Ishikawa (cell line): Measurements from ENCODE around the gene TSPAN5.

Source experiments
- CEBPB ChIP-seq: IDR thresholded peaks from 2 replicates; pipeline ENCODE4 v1.6.1; 2012
- CREB1 ChIP-seq: IDR thresholded peaks from 2 replicates; pipeline ENCODE4 v1.6.1; 2012; ENCODE audit warnings: low read depth
- EP300 ChIP-seq: IDR thresholded peaks from 2 replicates; pipeline ENCODE4 v1.6.1; 2012; ENCODE audit warnings: borderline replicate concordance
- MAX ChIP-seq: IDR thresholded peaks from 2 replicates; pipeline ENCODE4 v1.6.1; 2012
- RAD21 ChIP-seq: IDR thresholded peaks from 2 replicates; pipeline ENCODE4 v1.6.1; 2012; ENCODE audit warnings: low read depth
- TAF1 ChIP-seq: IDR thresholded peaks from 2 replicates; pipeline ENCODE4 v1.6.1; 2012; ENCODE audit warnings: low read depth, mild to moderate bottlenecking
- YY1 ChIP-seq: IDR thresholded peaks from 2 replicates; pipeline ENCODE4 v1.6.1; 2012; ENCODE audit warnings: low read depth

GRCh38 chr4:98686847-98687246 lies 28.4 kb upstream of the TSPAN5 start:
- TF ChIP-seq RAD21 (no peak), YY1 (no peak), EP300 (no peak), MAX (no peak), CREB1 (no peak), TAF1 (no peak), CEBPB (no peak)
